GM13977 (cell line): Measurements from ENCODE around the gene CFAP46.

Source experiments
- DNase-seq: peaks from one replicate; pipeline ENCODE4 v3.0.0; 2012; ENCODE audit warnings: low spot score
- CTCF ChIP-seq: IDR thresholded peaks from 2 replicates; pipeline ENCODE4 v1.5.1; 2012; ENCODE audit warnings: mild to moderate bottlenecking, control low read depth; ENCODE audit not compliant: insufficient read depth; ENCODE audit errors: extremely low read depth, missing control alignments
- in situ Hi-C: fragments of 300-500 bp; cut with MboI; formaldehyde crosslinking; loops from one replicate; pipeline ENCODE4 v1.12.0; 2022; ENCODE audit warnings: low sequenced_read_pairs, low pct_unique_long_range_greater_than_20kb, mixed read lengths, inconsistent platforms; ENCODE audit not compliant: unreplicated experiment

The CFAP46 gene

GRCh38 chr10:132974886-132975830, 32.8 kb upstream of the CFAP46 start:
- in situ Hi-C loops = no loop called here
- no peak for TF ChIP-seq CTCF
- DNase-seq = no peak

DNA sequence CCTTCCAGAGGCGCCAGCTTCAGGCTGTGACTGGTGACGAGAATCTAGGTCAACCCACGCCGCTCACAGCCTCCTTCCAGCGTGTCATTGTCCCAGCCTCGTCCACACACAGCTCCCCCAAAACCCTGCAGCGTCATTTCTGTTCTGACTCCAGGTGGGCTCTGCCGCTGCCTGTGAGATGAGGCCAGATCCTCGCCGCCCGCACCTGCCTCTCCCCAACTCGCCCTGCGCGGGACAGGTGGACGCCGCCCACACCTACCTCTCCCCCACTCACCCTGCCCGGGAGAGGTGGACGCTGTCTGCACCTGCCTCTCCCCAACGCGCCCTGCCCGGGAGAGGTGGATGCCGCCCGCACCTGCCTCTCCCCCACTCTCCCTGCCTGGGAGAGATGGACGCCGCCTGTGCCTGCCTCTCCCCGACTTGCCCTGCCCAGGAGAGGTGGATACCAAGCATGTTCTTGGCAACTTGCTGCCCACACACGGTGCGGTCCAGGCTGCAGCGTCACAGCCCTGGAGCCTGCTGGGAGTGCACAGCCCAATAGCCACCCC, 32.0 kb upstream of the CFAP46 start:
- in situ Hi-C loops = no loop called here
- DNase-seq = no peak
- no peak for TF ChIP-seq CTCF

GRCh38 chr10:132973903-132974241, 31.5 kb upstream of the CFAP46 start:
- in situ Hi-C loops = no loop called here
- no peak for TF ChIP-seq CTCF
- DNase-seq = no peak

DNA sequence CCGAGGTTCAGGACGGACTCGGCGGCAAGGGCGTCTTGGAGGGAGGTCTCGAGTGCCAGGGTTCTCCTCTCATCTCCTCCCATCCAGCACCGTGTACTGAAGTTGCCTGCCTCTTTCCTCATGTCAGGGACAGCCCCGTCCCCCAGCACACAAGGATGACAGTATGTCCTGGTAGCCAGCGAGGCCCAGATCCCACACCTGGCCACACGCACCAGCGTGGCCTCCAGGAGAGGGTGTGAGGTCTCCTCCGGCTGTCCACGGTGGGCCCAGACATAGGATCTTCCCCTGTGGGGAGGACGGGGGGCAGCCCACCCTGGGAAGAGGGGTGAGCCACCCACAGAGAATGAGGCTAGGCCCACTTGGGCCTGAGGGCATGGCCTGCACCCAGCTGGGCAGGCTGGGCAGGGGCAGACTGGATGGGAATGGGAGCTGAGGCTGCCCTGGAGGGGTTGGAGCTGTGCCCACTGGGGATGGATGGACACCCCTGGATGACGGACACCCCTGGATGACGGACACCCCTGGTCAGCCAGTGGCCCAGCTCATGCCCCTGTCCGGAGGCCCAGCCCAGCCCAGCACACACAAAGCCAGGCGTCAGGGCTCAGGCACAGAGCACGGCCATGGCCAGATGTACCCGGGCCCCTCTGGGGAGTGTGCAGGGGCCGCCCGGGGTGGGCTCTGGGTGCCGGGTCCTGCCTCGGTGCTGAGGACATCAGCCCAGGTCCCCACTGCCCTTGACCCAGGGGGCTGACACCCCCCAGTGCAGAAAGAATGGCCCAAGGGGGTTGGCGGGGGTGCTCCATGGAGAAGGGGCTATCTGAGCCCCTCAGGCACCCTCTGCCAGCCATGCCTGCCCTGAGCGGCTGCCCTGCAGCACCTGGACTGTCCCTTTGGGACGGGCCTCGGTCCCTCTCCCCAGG, 30.9 kb upstream of the CFAP46 start:
- no peak for DNase-seq
- TF ChIP-seq CTCF = no peak
- in situ Hi-C loops = no loop called here

GRCh38 chr10:132972149-132972985, 30.0 kb upstream of the CFAP46 start:
- no peak for DNase-seq
- no peak for TF ChIP-seq CTCF
- in situ Hi-C loops = no loop called here
